Measurements from ENCODE around the gene HYAL3.

HYAL3 gene

DNA sequence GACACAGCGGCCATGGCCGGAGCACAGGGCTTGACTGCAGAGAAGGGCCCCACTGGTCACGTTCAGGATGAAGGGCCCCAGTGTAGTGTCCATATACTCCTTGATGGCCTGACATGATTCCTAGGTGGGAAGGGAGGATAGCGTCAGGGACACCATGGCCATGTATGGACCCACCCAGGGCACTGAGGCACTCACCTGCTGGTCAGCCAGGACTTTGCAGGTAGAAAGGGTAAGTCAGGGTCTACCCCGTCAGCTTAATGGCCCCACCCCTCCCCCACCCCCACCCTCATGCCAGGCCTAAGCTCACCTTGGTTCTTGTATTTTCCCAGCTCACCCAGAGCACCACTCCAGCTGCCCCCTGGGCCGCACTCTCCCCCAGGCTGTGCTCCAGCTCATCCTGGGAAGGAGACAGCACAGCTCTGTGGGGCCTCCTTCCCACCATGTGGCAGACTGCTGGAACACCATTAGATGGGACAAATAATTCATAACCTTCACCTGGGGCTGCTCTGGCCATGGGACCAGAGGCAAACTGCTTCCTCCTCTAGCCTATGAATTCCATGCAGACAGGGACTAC, 1.6 kb upstream of the HYAL3 start:
- no peak for DNase-seq (ENCODE audit: low read depth)
- H3K4me3 ChIP-seq (ENCODE audit: control insufficient read depth, low read depth, low read length), result no peak overlapping the region
- TF ChIP-seq, protein P1, sequence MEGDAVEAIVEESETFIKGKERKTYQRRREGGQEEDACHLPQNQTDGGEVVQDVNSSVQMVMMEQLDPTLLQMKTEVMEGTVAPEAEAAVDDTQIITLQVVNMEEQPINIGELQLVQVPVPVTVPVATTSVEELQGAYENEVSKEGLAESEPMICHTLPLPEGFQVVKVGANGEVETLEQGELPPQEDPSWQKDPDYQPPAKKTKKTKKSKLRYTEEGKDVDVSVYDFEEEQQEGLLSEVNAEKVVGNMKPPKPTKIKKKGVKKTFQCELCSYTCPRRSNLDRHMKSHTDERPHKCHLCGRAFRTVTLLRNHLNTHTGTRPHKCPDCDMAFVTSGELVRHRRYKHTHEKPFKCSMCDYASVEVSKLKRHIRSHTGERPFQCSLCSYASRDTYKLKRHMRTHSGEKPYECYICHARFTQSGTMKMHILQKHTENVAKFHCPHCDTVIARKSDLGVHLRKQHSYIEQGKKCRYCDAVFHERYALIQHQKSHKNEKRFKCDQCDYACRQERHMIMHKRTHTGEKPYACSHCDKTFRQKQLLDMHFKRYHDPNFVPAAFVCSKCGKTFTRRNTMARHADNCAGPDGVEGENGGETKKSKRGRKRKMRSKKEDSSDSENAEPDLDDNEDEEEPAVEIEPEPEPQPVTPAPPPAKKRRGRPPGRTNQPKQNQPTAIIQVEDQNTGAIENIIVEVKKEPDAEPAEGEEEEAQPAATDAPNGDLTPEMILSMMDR (IDR thresholded peaks at IDR 0.05; ENCODE audit: control insufficient read depth, insufficient read depth, low read depth, low read length, missing control alignments), result no peak

DNA sequence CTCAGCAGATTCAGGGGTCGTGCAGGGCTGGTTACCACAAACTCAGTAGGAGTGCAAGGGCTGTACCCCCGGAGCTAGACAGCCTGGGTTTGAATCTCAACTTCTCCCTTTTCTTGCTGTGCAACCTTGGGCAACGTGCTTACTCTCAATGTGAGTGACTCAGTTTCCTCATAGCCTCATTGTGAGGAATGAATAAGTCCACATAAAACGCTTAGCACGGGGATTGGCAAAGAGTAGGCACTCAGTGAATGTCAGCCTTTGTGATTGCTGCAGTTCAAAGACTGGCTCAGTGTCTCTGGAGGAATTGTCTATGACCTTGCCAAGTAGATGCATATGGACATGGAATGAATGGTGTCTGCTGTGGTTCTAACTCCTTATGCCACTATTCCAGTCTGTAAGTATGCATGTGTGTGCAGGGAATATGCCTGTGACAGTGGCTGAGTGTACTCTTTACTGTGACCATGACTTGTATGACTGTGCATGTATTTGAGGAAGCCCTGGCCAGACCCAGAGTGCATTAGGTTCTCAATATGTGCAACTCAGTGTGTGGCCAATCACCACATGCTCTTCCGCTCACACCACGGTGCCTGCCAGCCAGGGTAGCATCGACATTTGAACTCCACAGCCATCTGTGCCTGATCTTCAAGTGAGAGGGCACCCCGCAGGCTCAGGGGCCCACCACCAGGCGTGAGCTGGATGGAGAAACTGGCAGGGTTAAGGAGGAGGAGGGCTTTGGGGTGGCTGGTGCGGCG, 900 bp upstream of the HYAL3 start:
- H3K4me3 ChIP-seq (ENCODE audit: control insufficient read depth, low read depth, low read length), result peak overlapping the region; percentile 44
- DNase-seq (ENCODE audit: low read depth), result no peak
- TF ChIP-seq, protein P1 (IDR thresholded peaks at IDR 0.05; ENCODE audit: control insufficient read depth, insufficient read depth, low read depth, low read length, missing control alignments), result no peak

DNA sequence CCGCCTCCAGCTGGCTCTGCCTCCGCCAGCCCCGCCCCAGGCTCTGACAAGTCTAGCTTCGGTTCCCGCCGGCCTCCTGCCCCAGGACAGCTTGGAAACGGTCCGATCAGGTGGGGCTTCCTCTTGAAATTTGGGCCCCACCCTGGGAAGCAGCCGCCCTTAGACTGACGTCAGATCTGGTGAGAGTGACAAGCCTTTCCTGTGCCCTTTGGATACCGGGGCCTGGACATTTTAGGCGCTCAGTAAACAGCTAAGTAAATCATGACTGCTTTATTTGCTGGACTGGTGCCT, 378 bp upstream of the HYAL3 start:
- H3K4me3 ChIP-seq (ENCODE audit: control insufficient read depth, low read depth, low read length), result peak overlapping the region; percentile 44
- DNase-seq (ENCODE audit: low read depth), result no peak
- TF ChIP-seq, protein P1 (IDR thresholded peaks at IDR 0.05; ENCODE audit: control insufficient read depth, insufficient read depth, low read depth, low read length, missing control alignments), result no peak

DNA sequence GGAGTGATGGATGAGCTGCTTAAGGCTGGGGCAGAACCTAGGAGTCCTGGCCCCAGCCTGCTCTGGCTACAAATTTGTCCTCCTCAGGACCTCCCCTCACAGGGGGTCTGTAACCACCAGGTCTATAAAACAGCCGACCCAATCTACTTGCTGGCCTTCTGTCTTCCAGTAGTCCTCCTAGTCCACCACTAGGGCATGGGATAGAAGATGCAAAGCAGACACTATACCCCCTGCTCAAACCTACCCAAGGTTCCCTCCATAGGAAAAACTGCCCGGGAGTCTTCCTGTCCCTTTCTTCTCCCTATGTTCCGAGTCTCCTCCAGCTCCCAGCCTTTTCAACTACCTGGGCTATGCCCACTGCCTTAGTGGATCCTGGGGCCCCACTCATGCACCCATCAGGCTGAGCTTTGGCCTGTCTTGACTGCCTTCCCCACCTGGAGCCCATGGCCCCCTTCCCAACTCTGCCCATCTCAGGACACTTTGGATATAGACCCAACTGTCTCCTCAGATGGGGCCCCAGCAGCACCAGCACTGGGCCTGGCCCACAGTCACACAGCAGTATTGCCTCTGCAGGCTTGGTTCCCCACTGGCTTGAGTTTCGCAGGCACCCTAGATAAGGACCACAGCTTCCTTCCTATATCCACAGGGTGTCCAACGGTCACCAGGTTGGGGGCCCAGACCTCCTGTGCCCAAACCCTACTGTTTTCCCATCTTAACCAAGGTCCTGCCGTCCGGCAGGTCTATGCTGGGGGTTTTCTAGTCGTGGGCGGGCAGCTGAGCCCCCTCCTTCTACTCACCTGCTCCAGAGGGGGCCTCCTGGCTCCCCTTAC, 1.1 kb downstream of the HYAL3 start:
- DNase-seq (ENCODE audit: low read depth), result no peak
- TF ChIP-seq, protein P1 (IDR thresholded peaks at IDR 0.05; ENCODE audit: control insufficient read depth, insufficient read depth, low read depth, low read length, missing control alignments), result no peak
- peak overlapping the region; percentile 68 for H3K4me3 ChIP-seq (ENCODE audit: control insufficient read depth, low read depth, low read length)

DNA sequence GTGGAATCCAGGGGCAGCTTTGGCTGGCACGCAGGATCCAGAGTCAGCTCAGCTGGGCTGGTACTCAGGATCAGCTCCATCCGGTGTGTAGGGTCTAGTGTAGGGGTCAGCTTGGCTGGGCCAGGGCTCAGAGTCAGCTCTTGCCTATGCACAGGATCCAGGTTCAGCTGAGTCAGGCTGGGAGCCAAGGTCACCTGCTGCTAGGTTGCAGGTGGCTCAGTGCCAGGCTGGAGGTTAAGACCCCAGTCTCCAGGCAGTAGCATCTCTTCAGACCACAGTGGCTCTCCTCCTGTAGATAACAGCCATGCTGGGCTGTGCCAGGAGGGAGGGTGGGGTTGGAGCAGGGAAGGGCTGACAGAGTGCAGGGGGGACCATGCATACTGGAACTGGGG, 1.8 kb downstream of the HYAL3 start:
- H3K4me3 ChIP-seq (ENCODE audit: control insufficient read depth, low read depth, low read length), result no peak overlapping the region
- DNase-seq (ENCODE audit: low read depth), result no peak
- TF ChIP-seq, protein P1 (IDR thresholded peaks at IDR 0.05; ENCODE audit: control insufficient read depth, insufficient read depth, low read depth, low read length, missing control alignments), result no peak

DNA sequence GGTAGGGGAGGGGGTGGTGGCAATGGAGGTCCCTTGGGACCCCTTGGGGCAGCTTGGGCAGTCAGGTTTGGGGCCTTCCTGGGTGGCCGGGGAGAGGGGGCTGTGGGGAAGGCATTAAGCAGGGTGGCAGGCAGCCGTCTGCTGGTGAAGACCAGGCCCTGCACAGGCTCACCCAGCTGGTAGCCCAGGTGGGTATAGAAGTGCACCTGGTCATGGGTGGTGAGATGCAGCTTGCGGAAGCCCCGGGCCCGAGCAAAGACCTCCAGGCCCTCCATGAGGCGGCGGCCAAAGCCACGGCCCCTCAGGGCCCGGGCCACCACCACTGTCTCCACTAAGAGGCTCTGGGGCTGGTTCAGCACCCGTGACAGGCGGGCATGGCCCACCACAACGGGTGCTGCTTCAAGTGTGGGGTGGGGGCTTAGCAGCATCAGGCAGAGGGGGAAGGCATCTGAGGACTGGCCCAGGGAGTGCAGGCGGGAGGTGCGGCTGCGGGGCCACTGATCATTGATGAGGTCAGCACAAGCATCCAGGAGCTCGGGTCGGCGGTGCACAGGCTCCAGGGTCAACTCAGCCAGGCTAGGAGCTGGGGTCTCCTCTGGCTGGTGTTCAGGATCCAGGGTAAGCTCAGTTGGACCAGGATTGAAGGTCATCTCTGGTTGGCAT, 2.4 kb downstream of the HYAL3 start:
- TF ChIP-seq, protein P1 (IDR thresholded peaks at IDR 0.05; ENCODE audit: control insufficient read depth, insufficient read depth, low read depth, low read length, missing control alignments), result no peak
- DNase-seq (ENCODE audit: low read depth), result no peak

More for the DNA sequence above, 2.4 kb downstream of the HYAL3 start:
- H3K4me3 ChIP-seq (ENCODE audit: control insufficient read depth, low read depth, low read length), result no peak overlapping the region

Measured in AG09309 (cell line).